H1 (cell line): Measurements from ENCODE around the gene SMARCA2. TPM values are rescaled to one million over a fixed set of nuclear protein-coding genes. Genes with fewer than 3 reads are reported as not detected.

Experiments used
- CTCF ChIA-PET: fragments of 300-600 bp; sonication (Branson Sonifier 250); formaldehyde crosslinking; loops from one replicate; lab custom pipeline; 2021; ENCODE audit not compliant: partially characterized antibody; lab: Charles Lee
- POLR2A ChIA-PET: fragments of 300-600 bp; sonication (Branson Sonifier 250); formaldehyde crosslinking; loops from one replicate; lab custom pipeline; 2021; ENCODE audit warnings: inconsistent platforms; ENCODE audit not compliant: partially characterized antibody; lab: Charles Lee
- DNase-seq, 2 experiments: peaks; one replicate each; pipeline versions ENCODE4 v3.0.0 to v3.0.0-alpha.2; 2010 to 2022; ENCODE audit warnings: low spot score in 2 of 2, low read depth in 1 of 2, mixed read lengths in 1 of 2
- FAIRE-seq: peaks from 2 replicates; lab custom pipeline; 2011; peaks lifted over from hg19 to GRCh38; lab: Jason Lieb, UNC
- H2AFZ ChIP-seq: 2 replicates; pipeline ENCODE4 v1.8.1; 2012; ENCODE audit warnings: low read length, inconsistent platforms
- H2AK5ac ChIP-seq: 2 replicates; pipeline ENCODE4 v1.6.1; 2013; ENCODE audit warnings: low read depth, low read length
- H2BK120ac ChIP-seq: replicated peaks from 2 replicates; pipeline ENCODE3; 2013; ENCODE audit warnings: low read depth, low read length, inconsistent platforms
- H2BK12ac ChIP-seq: 2 replicates; pipeline ENCODE4 v1.6.1; 2013; ENCODE audit warnings: low read depth, low read length
- H2BK15ac ChIP-seq: 2 replicates; pipeline ENCODE4 v1.6.1; 2013; ENCODE audit warnings: low read length
- H2BK20ac ChIP-seq: 2 replicates; pipeline ENCODE4 v1.6.1; 2013; ENCODE audit warnings: low read length
- H2BK5ac ChIP-seq: 2 replicates; pipeline ENCODE4 v1.6.1; 2013; ENCODE audit warnings: low read depth, low read length
- H3K14ac ChIP-seq: 2 replicates; pipeline ENCODE4 v1.6.1; 2013; ENCODE audit warnings: inconsistent platforms; ENCODE audit not compliant: insufficient read length
- H3K18ac ChIP-seq: 2 replicates; pipeline ENCODE4 v1.6.1; 2013; ENCODE audit warnings: low read length; ENCODE audit errors: extremely low read depth
- H3K23ac ChIP-seq: 2 replicates; pipeline ENCODE4 v1.6.1; 2013; ENCODE audit warnings: inconsistent platforms; ENCODE audit not compliant: insufficient read length
- H3K23me2 ChIP-seq: 2 replicates; pipeline ENCODE4 v1.6.1; 2013; ENCODE audit warnings: low read depth, low read length
- H3K27ac ChIP-seq: 2 replicates; pipeline ENCODE4 v1.6.1; 2011; ENCODE audit warnings: low read depth, low read length, inconsistent platforms
- H3K27me3 ChIP-seq, 4 experiments: replicated peaks in 1 of 4; 1 replicate in 1 of 4; 2 replicates in 3 of 4; pipeline versions ENCODE4 v1.6.1 to v1.8.1; 2011 to 2013; ENCODE audit warnings: low read length in 3 of 4, mild to moderate bottlenecking in 3 of 4, inconsistent platforms in 2 of 4, mixed read lengths in 2 of 4, moderate library complexity in 1 of 4; ENCODE audit not compliant: control insufficient read depth in 3 of 4, insufficient read depth in 3 of 4; ENCODE audit errors: extremely low read depth in 1 of 4
- H3K36me3 ChIP-seq, 4 experiments: 2 replicates each; pipeline versions ENCODE4 v1.6.1 to v1.8.1; 2011 to 2013; ENCODE audit warnings: mild to moderate bottlenecking in 4 of 4, low read length in 3 of 4, moderate library complexity in 2 of 4, control low read depth in 1 of 4, inconsistent platforms in 1 of 4; ENCODE audit not compliant: insufficient read depth in 4 of 4, control insufficient read depth in 2 of 4
- H3K4ac ChIP-seq: replicated peaks from 2 replicates; pipeline ENCODE3; 2013; ENCODE audit warnings: low read length, low read depth, mixed read lengths, inconsistent platforms; ENCODE audit not compliant: insufficient read length
- H3K4me1 ChIP-seq, 4 experiments: replicated peaks in 1 of 4; 1 replicate in 1 of 4; 2 replicates in 3 of 4; pipeline versions ENCODE4 v1.6.1 to v1.8.1; 2011 to 2013; ENCODE audit warnings: low read length in 3 of 4, inconsistent platforms in 2 of 4, mixed read lengths in 1 of 4; ENCODE audit not compliant: insufficient read depth in 4 of 4, control insufficient read depth in 3 of 4
- H3K4me2 ChIP-seq, 2 experiments: 2 replicates each; pipeline versions ENCODE4 v1.6.1 to v1.8.1; 2011 to 2013; ENCODE audit warnings: low read depth in 2 of 2, low read length in 2 of 2, control low read depth in 1 of 2, inconsistent platforms in 1 of 2, mild to moderate bottlenecking in 1 of 2; ENCODE audit not compliant: insufficient read depth in 1 of 2
- H3K4me3 ChIP-seq, 4 experiments: fragments of 200-600, 300-600 bp in 1 of 4; sonication (generic), shearing (Covaris generic), sonication (Bioruptor Twin) in 1 of 4; 2 replicates each; pipeline versions ENCODE4 v1.5.1 to v1.8.1; 2011 to 2016; ENCODE audit warnings: low read length in 4 of 4, low read depth in 3 of 4, control low read depth in 2 of 4, inconsistent platforms in 2 of 4, mild to moderate bottlenecking in 2 of 4, mixed read lengths in 1 of 4, moderate library complexity in 1 of 4; ENCODE audit not compliant: insufficient read depth in 2 of 4; ENCODE audit errors: extremely low read depth in 1 of 4
- H3K56ac ChIP-seq: replicated peaks from 2 replicates; pipeline ENCODE3; 2013; ENCODE audit warnings: low read depth, mild to moderate bottlenecking, mixed read lengths, low read length, inconsistent platforms; ENCODE audit not compliant: insufficient read length
- H3K79me1 ChIP-seq: 2 replicates; pipeline ENCODE4 v1.6.1; 2013; ENCODE audit warnings: low read depth, low read length, control low read depth
- H3K79me2 ChIP-seq, 2 experiments: 2 replicates each; pipeline versions ENCODE4 v1.6.1 to v1.8.1; 2012 to 2013; ENCODE audit warnings: low read length in 2 of 2, mild to moderate bottlenecking in 2 of 2, inconsistent platforms in 1 of 2; ENCODE audit not compliant: insufficient read depth in 2 of 2, control insufficient read depth in 1 of 2
- H3K9ac ChIP-seq, 4 experiments: replicated peaks in 1 of 4; 1 replicate in 1 of 4; 2 replicates in 3 of 4; pipeline versions ENCODE4 v1.6.1 to v1.8.1; 2011 to 2013; ENCODE audit warnings: low read depth in 3 of 4, low read length in 3 of 4, control low read depth in 2 of 4, mild to moderate bottlenecking in 2 of 4, moderate library complexity in 2 of 4, inconsistent platforms in 1 of 4; ENCODE audit errors: extremely low read depth in 1 of 4
- H3K9me3 ChIP-seq, 2 experiments: 2 replicates each; pipeline versions ENCODE4 v1.6.1 to v1.8.1; 2012 to 2013; ENCODE audit warnings: mild to moderate bottlenecking in 2 of 2, moderate library complexity in 2 of 2, control low read depth in 1 of 2, inconsistent platforms in 1 of 2, low read depth in 1 of 2, low read length in 1 of 2, mixed read lengths in 1 of 2; ENCODE audit not compliant: insufficient read depth in 2 of 2
- H4K20me1 ChIP-seq, 2 experiments: replicated peaks in 1 of 2; 2 replicates each; pipeline versions ENCODE3 to v1.8.1; 2011 to 2013; ENCODE audit warnings: inconsistent platforms in 2 of 2, low read length in 2 of 2, mild to moderate bottlenecking in 1 of 2; ENCODE audit not compliant: insufficient read depth in 2 of 2, control insufficient read depth in 1 of 2
- H4K5ac ChIP-seq: 2 replicates; pipeline ENCODE4 v1.6.1; 2013; ENCODE audit warnings: low read length, low read depth, mixed read lengths, inconsistent platforms; ENCODE audit not compliant: insufficient read length
- H4K8ac ChIP-seq: 2 replicates; pipeline ENCODE4 v1.8.0; 2013; ENCODE audit warnings: mild to moderate bottlenecking, moderate library complexity, low read length, inconsistent platforms; ENCODE audit not compliant: insufficient read depth; ENCODE audit errors: extremely low read depth
- H4K91ac ChIP-seq: replicated peaks from 2 replicates; pipeline ENCODE3; 2013; ENCODE audit warnings: low read length, mixed read lengths, inconsistent platforms; ENCODE audit not compliant: insufficient read length
- CBX5 ChIP-seq: fragments of 300-800, 300-1000 bp; sonication (generic); IDR thresholded peaks from 2 replicates; pipeline ENCODE4 v1.7.1; 2016; ENCODE audit warnings: antibody characterized with exemption, low read length, low read depth
- HDAC2 ChIP-seq, 2 experiments: fragments of 300-600 bp in 1 of 2; sonication (generic) in 1 of 2; IDR thresholded peaks; 2 replicates each; pipeline ENCODE4 v1.6.1; 2011 to 2012; ENCODE audit warnings: low read depth in 2 of 2, low read length in 2 of 2, mild to moderate bottlenecking in 2 of 2, moderate library complexity in 2 of 2, borderline replicate concordance in 1 of 2, inconsistent platforms in 1 of 2
- MAFK ChIP-seq: IDR thresholded peaks from 2 replicates; pipeline ENCODE4 v1.6.1; 2012; ENCODE audit warnings: low read depth, mild to moderate bottlenecking, improper control_type of control experiment, low read length
- POLR2A ChIP-seq, 2 experiments: IDR thresholded peaks; 1 replicate in 1 of 2; 2 replicates in 1 of 2; pipeline ENCODE4 v1.6.1; 2011; ENCODE audit warnings: low read depth in 2 of 2, low read length in 2 of 2, mild to moderate bottlenecking in 2 of 2; ENCODE audit errors: control extremely low read depth in 1 of 2
- TAF7 ChIP-seq: optimal IDR thresholded peaks from 2 replicates; pipeline ENCODE3; 2011; ENCODE audit warnings: low read depth, mild to moderate bottlenecking, inconsistent platforms, low read length, moderate library complexity, borderline replicate concordance
- WGBS, 2 experiments: shearing (Covaris generic) in 1 of 2; methylation state at CpG; one replicate each; pipeline versions ENCODE4 v1.1.6 to v1.1.7; 2013 to 2015; ENCODE audit warnings: low lambda C conversion rate in 2 of 2, mixed read lengths in 2 of 2, inconsistent platforms in 1 of 2, low coverage in 1 of 2, missing lambda C conversion rate in 1 of 2; ENCODE audit not compliant: insufficient replicate concordance in 2 of 2, insufficient coverage in 1 of 2, insufficient read length in 1 of 2; ENCODE audit errors: extremely low coverage in 1 of 2, missing lambda C conversion rate in 1 of 2; 5-methylcytosine and 5-hydroxymethylcytosine counted together
- polyA plus RNA-seq, 7 experiments: library from polyadenylated mRNA; depleted of rRNA in 3 of 7; stranded (reverse) in 5 of 7; unstranded in 2 of 7; fragments of >200 nt in 5 of 7; fragments of 200-250 nt in 2 of 7; gene quantifications; 1 replicate in 5 of 7; 2 replicates in 1 of 7; 4 replicates in 1 of 7; pipeline versions ENCODE4 v1.2.1 to v1.2.3, GENCODE V29; 2011 to 2013; ENCODE audit warnings: missing spikeins in 2 of 7, mixed read lengths in 2 of 7
- total RNA-seq: library from RNA; stranded (reverse); fragmentation: NEBNext Ultra II Directional; extraction: Animal tissue kit (Norgen Biotek cat#: 25700); gene quantifications from 2 replicates; pipeline ENCODE4 v1.2.1, GENCODE V29; 2021

The SMARCA2 gene
- total and polyA plus RNA-seq, 2 of the 8 experiments (the other 6 are each of a cell fraction or from before 2014, with no cell fraction given): 6.3 to 21.7 TPM

- CTCF ChIA-PET: interaction anchor here (0.8 to 1.3 kb wide), 2 partner anchors 25 to 100 kb away, joined by 3 read pairs; no protein-coding TSS in a partner anchor
Observed at GRCh38 chr9:2040828-2041227, 25.7 kb downstream of the SMARCA2 start.

More at GRCh38 chr9:2040828-2041227, 25.7 kb downstream of the SMARCA2 start:
- no peaks in the 10 kb centered on the region; a peak in 1 of 8 replicates for H3K36me3 ChIP-seq
- no peak overlapping the region for H2BK12ac ChIP-seq
- TF ChIP-seq MAFK (no peak), POLR2A (IDR thresholded peaks at IDR 0.05; ENCODE audit: control extremely low read depth in 1 of 2, low read depth in 2 of 2, low read length in 2 of 2) (no peak), HDAC2 (IDR thresholded peaks at IDR 0.05; ENCODE audit: borderline replicate concordance in 1 of 2, low read depth in 2 of 2, low read length in 2 of 2) (no peak), CBX5 (no peak), TAF7 (no peak)
- H3K9me3 ChIP-seq: no peaks in the 10 kb centered on the region
- H3K4me3 ChIP-seq: no peak overlapping the region
- no peak overlapping the region for H3K27ac ChIP-seq
- H3K27me3 ChIP-seq: peaks cover 0 to 1% (median 0%) of the 10 kb centered on the region in 4 experiments; a peak in 3 of 7 replicates
- H2BK15ac ChIP-seq: no peak overlapping the region
- H3K79me1 ChIP-seq: no peaks in the 10 kb centered on the region
- H3K9ac ChIP-seq: no peak overlapping the region
- no peaks in the 10 kb centered on the region for H3K4me1 ChIP-seq
- no peak overlapping the region for H3K18ac ChIP-seq
- H3K4me2 ChIP-seq: no peak overlapping the region
- no peaks in the 10 kb centered on the region for H3K79me2 ChIP-seq
- H4K5ac ChIP-seq: no peak overlapping the region
- DNase-seq: no peak
- no peak overlapping the region for H2BK20ac ChIP-seq
- no peak overlapping the region for H2BK5ac ChIP-seq
- H3K14ac ChIP-seq: no peak overlapping the region
- H4K20me1 ChIP-seq: no peaks in the 10 kb centered on the region
- no peak overlapping the region for H3K4ac ChIP-seq
- no peak overlapping the region for H3K56ac ChIP-seq
- 85% methylated on average over 3 of the region's 3 CpGs; no CpG with 5 or more reads in 1 of the 2 experiments for WGBS, 2 experiments
- H2BK120ac ChIP-seq: no peak overlapping the region
- H4K8ac ChIP-seq: no peak overlapping the region
- no peak overlapping the region for H3K23ac ChIP-seq
- FAIRE-seq: no peak
- no peak overlapping the region for H4K91ac ChIP-seq
- H3K23me2 ChIP-seq: no peaks in the 10 kb centered on the region; the same call in 1 of the 2 replicates
- H2AK5ac ChIP-seq: no peak overlapping the region
- POLR2A ChIA-PET: interaction anchor here (2.5 kb wide), 1 partner anchor 9 kb away, joined by 10 read pairs; no protein-coding TSS in a partner anchor
- no peak overlapping the region for H2AFZ ChIP-seq
